Measurements from ENCODE around the gene ME3.

Gene ME3

DNA sequence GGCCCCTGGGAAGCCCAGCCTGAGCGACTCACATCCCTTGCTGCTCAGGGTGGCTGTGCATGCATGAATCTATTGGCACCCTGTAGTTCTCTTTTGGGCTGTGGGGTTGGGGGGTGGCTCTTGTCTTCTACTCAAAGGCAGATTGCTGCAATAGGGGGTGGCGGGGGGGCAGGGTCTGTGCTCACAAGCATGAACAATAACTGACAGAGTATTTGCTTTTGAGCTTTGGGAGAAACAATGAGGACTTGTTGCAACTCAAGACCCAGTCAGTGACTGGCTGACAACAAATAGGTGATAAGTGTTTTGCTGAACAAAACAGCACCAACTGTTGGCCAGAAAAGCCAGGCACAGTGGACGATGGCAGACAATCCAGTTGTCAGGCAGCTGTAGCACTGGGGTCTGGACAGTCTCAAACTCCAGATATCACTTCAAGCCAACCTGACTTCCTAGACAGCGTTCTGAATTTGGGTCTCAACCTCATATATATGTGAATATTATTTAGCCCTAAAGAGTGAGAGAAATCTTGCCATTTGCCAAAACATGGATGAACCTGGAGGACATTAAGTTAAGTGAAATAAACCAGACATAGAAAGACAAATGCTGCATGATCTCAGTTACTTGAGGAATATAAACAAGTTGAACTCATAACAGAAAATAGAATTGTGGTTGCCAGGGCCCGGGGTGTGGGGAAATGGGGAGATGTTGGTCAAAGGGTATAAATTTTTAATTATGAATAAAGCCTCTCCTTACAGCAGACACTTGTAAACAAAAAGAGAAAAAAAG, 61.7 kb downstream of the ME3 start:
- no peak overlapping the region for H3K4me3 ChIP-seq (ENCODE audit: low read depth, low read length)
- TF ChIP-seq, protein P1, sequence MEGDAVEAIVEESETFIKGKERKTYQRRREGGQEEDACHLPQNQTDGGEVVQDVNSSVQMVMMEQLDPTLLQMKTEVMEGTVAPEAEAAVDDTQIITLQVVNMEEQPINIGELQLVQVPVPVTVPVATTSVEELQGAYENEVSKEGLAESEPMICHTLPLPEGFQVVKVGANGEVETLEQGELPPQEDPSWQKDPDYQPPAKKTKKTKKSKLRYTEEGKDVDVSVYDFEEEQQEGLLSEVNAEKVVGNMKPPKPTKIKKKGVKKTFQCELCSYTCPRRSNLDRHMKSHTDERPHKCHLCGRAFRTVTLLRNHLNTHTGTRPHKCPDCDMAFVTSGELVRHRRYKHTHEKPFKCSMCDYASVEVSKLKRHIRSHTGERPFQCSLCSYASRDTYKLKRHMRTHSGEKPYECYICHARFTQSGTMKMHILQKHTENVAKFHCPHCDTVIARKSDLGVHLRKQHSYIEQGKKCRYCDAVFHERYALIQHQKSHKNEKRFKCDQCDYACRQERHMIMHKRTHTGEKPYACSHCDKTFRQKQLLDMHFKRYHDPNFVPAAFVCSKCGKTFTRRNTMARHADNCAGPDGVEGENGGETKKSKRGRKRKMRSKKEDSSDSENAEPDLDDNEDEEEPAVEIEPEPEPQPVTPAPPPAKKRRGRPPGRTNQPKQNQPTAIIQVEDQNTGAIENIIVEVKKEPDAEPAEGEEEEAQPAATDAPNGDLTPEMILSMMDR (IDR thresholded peaks at IDR 0.05; ENCODE audit: low read depth, low read length, missing control alignments) = no peak
- DNase-seq (ENCODE audit: low read depth) = no peak
- in situ Hi-C loops (cut with HindIII; ENCODE audit: low sequenced_read_pairs) = no loop called here

DNA sequence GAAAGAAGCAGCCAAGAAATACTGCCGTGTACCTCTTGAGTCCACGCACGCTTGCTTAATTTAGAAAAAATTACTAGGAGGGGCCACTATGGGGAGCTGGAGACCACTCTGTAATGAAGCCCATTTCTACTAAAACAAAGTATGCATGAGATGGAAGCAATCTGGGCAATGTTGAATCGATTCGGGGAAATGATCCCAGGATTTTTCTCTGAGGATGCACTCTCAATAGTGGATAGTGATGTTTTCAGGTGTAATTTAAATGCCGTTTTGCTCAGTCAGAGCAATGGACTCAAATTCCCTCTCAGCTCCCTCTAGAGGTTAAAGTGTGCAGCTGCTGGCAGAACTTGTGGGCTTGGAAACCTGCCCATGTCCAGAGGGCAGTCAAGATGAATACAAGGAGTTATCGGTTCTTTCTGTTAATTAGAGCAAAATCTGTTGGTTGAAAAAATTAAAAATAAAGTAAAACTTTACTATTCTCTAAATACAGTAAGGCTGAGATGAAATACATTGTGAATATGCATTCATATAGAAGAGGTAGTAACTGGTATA, 64.1 kb downstream of the ME3 start:
- peak; percentile 66 for DNase-seq (ENCODE audit: low read depth)
- in situ Hi-C loops (cut with HindIII; ENCODE audit: low sequenced_read_pairs) = no loop called here
- H3K4me3 ChIP-seq (ENCODE audit: low read depth, low read length) = no peak overlapping the region
- TF ChIP-seq, protein P1 (IDR thresholded peaks at IDR 0.05; ENCODE audit: low read depth, low read length, missing control alignments) = peak; percentile 89

DNA sequence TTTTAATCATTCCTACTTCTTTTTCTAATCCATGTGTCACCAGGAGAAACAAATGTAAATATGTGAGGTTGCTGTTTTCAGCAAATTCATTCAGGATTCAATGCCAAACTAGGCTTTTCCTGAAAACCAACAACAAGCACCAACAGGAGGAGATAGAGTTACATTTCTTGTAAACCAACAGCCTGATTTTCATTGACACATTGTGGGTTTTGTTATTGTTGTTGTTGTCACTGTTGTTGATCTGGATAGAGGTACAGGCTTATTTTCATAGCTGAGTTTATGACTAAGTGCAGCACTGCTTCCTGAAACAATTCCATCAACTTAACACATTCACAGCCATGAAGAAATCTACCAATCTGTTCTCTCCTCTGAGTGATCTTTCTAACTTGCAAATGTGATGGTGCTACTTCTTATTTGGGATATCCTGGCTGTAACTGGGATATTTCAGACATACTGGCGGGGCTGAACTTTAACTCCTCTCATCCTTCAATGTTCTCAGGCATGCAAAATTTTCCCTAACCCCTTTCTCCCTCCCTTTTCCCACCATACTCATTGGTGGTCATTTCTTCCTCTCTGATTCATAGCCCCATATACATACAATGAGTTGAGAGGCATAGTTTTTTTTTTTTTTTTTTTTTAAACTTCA, 65.5 kb downstream of the ME3 start:
- in situ Hi-C loops (cut with HindIII; ENCODE audit: low sequenced_read_pairs) = no loop called here

DNA sequence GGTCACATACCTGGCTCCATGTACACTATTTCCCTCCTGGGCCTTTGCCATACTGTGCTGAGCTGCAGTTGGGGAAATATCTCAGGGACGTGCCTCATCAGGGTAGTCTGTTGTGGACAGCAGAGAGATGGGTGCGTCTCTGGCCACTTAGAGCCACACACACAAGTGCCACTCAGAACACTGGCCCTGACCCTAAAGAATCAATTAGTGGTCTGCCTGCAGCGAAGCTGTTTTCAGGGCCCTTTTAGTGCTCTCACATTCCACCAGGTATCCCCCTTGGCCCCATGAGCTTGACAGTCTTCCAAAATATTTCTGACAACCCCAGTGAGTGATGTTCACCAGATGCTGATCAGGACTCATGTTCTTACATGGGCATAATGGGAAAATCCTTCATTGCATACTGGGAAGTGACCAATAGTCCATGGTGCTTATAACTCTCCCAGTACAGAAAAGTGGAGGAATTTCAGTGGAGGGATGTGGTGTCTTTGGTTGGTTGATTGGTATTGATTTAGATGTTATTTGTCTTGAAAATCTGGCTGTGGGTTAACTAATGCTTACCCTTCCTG, 66.1 kb downstream of the ME3 start:
- in situ Hi-C loops (cut with HindIII; ENCODE audit: low sequenced_read_pairs) = no loop called here
- TF ChIP-seq, protein P1 (IDR thresholded peaks at IDR 0.05; ENCODE audit: low read depth, low read length, missing control alignments) = no peak
- DNase-seq (ENCODE audit: low read depth) = no peak
- H3K4me3 ChIP-seq (ENCODE audit: low read depth, low read length) = no peak overlapping the region

More for the DNA sequence above, 65.5 kb downstream of the ME3 start:
- H3K4me3 ChIP-seq (ENCODE audit: low read depth, low read length) = no peak overlapping the region
- TF ChIP-seq, protein P1 (IDR thresholded peaks at IDR 0.05; ENCODE audit: low read depth, low read length, missing control alignments) = no peak
- DNase-seq (ENCODE audit: low read depth) = no peak

- TF ChIP-seq, protein P1 (IDR thresholded peaks at IDR 0.05; ENCODE audit: low read depth, low read length, missing control alignments) = no peak
- DNase-seq (ENCODE audit: low read depth) = no peak
- in situ Hi-C loops (cut with HindIII; ENCODE audit: low sequenced_read_pairs) = no loop called here
- H3K4me3 ChIP-seq (ENCODE audit: low read depth, low read length) = no peak overlapping the region
Measured at GRCh38 chr11:86596861-86597586, 75.4 kb downstream of the ME3 start.

DNA sequence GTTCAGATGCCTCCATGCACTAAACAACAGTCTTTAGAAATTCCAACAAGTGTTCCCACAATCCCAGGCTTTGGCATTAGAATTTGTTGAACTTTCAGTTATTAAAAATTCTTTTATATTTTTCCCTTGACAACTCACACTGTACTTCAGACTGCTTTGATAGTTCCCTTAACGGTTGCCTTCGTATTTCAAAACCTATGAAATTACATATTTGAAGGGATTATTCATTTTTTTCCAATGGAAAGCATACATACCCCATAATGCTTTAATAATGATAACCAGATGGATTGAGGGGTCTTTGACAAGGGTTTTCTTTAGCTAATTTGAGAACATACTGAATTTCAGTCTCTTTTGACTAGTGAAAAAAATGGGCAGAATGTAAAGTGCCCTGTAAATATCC, 76.5 kb downstream of the ME3 start:
- in situ Hi-C loops (cut with HindIII; ENCODE audit: low sequenced_read_pairs) = no loop called here
- TF ChIP-seq, protein P1 (IDR thresholded peaks at IDR 0.05; ENCODE audit: low read depth, low read length, missing control alignments) = no peak
- H3K4me3 ChIP-seq (ENCODE audit: low read depth, low read length) = no peak overlapping the region
- no peak for DNase-seq (ENCODE audit: low read depth)

Measured in astrocyte of the cerebellum (primary cell).